GM19468 (cell line): ENCODE data around the gene RNF212.

Experiments
- ATAC-seq: cut with Tn5 transposase; IDR thresholded peaks from one replicate; pipeline ENCODE4 v1.9.1; 2021; ENCODE audit warnings: mild to moderate bottlenecking, moderate library complexity, moderate number of reproducible peaks; ENCODE audit not compliant: unreplicated experiment; ENCODE audit errors: extremely low read depth

Gene RNF212

DNA sequence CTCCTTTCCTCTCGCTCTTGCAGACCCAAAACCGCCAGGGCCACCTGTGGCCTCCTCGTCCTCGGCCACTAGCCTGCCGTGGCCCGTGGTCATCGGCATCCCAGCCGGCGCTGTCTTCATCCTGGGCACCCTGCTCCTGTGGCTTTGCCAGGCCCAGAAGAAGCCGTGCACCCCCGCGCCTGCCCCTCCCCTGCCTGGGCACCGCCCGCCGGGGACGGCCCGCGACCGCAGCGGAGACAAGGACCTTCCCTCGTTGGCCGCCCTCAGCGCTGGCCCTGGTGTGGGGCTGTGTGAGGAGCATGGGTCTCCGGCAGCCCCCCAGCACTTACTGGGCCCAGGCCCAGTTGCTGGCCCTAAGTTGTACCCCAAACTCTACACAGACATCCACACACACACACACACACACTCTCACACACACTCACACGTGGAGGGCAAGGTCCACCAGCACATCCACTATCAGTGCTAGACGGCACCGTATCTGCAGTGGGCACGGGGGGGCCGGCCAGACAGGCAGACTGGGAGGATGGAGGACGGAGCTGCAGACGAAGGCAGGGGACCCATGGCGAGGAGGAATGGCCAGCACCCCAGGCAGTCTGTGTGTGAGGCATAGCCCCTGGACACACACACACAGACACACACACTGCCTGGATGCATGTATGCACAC, 88.3 kb downstream of the RNF212 start:
- no peak for ATAC-seq

DNA sequence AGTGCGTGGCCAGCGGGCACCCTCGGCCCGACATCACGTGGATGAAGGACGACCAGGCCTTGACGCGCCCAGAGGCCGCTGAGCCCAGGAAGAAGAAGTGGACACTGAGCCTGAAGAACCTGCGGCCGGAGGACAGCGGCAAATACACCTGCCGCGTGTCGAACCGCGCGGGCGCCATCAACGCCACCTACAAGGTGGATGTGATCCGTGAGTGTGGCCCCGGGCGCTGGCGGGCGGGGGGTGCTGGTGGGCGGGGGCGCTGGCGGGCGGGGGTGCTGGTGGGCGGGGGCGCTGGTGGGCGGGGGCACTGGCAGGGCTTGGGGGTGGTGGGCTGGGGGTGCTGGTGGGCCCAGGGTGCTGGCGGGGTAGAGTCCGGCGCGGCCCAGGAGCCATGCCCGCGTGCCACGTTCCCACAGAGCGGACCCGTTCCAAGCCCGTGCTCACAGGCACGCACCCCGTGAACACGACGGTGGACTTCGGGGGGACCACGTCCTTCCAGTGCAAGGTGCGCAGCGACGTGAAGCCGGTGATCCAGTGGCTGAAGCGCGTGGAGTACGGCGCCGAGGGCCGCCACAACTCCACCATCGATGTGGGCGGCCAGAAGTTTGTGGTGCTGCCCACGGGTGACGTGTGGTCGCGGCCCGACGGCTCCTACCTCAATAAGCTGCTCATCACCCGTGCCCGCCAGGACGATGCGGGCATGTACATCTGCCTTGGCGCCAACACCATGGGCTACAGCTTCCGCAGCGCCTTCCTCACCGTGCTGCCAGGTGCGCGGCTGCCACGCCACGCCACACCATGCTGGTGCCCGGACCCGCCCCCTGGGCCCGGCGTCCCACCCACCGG, 89.2 kb downstream of the RNF212 start:
- no peak for ATAC-seq

DNA sequence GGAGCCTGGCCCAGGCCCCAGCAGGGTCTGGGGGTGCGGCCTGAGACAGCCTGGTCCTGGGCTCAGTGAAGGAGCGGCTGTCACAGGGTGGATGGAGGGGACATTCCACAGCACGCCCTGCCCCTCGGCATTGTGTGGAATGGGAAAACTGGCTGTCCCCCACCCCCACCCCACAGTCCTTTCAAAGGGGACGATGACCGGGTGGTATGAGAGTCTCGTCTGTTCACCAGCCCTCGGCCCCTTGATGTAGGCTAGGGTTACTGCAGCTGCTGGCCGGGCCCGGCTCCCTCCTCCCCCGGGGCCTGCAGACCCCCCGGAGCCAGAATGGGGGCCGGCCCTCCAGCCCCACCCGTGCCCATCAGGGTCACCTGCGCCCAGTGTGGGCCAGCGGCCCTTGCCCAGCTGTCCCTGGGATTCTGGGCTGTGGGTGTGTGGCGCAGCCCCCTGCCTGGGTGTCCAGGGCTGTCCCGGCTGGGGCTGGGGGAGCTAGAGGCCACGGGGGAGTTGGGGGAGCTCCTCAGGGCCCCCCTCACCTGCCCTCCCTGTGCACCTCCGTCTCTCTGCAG, 90.2 kb downstream of the RNF212 start:
- no peak for ATAC-seq

DNA sequence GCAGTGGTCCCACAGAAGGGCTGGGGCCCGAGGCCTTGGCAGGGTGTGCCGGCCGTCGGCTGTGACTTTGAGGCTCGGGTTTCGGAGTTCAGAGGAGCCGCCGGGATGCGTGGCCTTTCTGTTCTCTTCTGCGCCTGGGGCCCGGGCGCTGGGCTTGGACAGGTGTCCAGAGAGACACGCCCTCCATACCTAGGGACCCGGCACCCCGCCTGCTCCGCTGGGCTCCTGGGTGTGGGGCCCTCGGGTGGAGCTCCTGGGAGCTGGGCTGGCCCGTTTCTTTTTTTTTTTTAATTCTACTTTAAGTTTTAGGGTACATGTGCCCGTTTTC, 90.7 kb downstream of the RNF212 start:
- ATAC-seq = no peak

DNA sequence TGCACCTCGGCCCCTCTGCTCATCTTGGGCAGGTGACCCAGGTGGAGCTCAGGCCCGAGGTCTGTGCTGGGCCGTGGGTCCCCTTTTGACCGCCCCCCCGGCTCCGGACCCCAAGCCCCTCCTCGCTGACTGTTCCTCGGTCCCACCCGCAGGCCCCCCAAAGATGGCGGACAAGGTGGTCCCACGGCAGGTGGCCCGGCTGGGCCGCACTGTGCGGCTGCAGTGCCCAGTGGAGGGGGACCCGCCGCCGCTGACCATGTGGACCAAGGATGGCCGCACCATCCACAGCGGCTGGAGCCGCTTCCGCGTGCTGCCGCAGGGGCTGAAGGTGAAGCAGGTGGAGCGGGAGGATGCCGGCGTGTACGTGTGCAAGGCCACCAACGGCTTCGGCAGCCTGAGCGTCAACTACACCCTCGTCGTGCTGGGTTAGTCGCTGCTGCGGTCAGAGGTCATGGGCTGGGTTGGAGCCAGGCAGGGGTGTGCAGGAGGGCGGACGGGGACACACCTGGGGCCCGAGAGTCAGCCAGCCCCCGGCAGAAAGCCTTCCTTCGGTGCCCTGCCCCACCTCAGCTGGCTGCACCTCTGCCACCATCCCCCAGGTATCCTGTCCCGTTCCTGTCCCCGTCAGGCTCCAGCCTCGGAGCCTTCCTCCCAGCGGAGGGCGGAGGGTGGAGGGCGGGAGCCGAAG, 91.2 kb downstream of the RNF212 start:
- ATAC-seq = no peak
